Activated CD8-positive, alpha-beta memory T cell treated with anti-CD3 and anti-CD28 coated beads, Interleukin-2, amount 10 ng/mL, durations not matched to agents 7 days and 5 days (primary cell): Measurements from ENCODE around the gene METRN. TPM values are rescaled to one million over a fixed set of nuclear protein-coding genes. Genes with fewer than 3 reads are reported as not detected.
A peak's percentile ranks its signal among the peaks of the same experiment; 100 is the strongest.

Experiments
- ATAC-seq: fragments of 150-1000 bp; cut with Tn5 transposase; one replicate; pipeline ENCODE4 v1.10.0; 2021; ENCODE audit warnings: moderate library complexity
- CTCF ChIA-PET: fragments of 350-600 bp; sonication (Branson Sonifier 250); formaldehyde crosslinking; loops from one replicate; lab custom pipeline; 2021; ENCODE audit warnings: antibody characterized with exemption; lab: Charles Lee
- DNase-seq: peaks from one replicate; pipeline ENCODE4 v3.0.0-alpha.2; 2020
- H3K27ac Mint-ChIP-seq: one replicate; pipeline ENCODE4 v1.8.0; 2021; ENCODE audit warnings: mild to moderate bottlenecking, mixed read lengths
- H3K27me3 Mint-ChIP-seq: one replicate; pipeline ENCODE4 v1.8.0; 2021; ENCODE audit warnings: mixed read lengths
- H3K36me3 Mint-ChIP-seq: one replicate; pipeline ENCODE4 v1.8.0; 2021; ENCODE audit warnings: mild to moderate bottlenecking, mixed read lengths
- H3K4me1 Mint-ChIP-seq: one replicate; pipeline ENCODE4 v1.8.0; 2021; ENCODE audit warnings: mixed read lengths
- H3K4me3 Mint-ChIP-seq: one replicate; pipeline ENCODE4 v1.8.0; 2021; ENCODE audit warnings: mild to moderate bottlenecking, moderate library complexity, mixed read lengths
- H3K9me3 Mint-ChIP-seq: one replicate; pipeline ENCODE4 v1.8.0; 2022; ENCODE audit warnings: low read depth, mixed read lengths
- total RNA-seq, 2 experiments: library from RNA; stranded (reverse); gene quantifications; one replicate each; pipeline ENCODE4 v1.2.3, GENCODE V29; 2021

Gene METRN
- total RNA-seq, 2 experiments from 2014 or later = 9.8 to 14.0 TPM

DNA sequence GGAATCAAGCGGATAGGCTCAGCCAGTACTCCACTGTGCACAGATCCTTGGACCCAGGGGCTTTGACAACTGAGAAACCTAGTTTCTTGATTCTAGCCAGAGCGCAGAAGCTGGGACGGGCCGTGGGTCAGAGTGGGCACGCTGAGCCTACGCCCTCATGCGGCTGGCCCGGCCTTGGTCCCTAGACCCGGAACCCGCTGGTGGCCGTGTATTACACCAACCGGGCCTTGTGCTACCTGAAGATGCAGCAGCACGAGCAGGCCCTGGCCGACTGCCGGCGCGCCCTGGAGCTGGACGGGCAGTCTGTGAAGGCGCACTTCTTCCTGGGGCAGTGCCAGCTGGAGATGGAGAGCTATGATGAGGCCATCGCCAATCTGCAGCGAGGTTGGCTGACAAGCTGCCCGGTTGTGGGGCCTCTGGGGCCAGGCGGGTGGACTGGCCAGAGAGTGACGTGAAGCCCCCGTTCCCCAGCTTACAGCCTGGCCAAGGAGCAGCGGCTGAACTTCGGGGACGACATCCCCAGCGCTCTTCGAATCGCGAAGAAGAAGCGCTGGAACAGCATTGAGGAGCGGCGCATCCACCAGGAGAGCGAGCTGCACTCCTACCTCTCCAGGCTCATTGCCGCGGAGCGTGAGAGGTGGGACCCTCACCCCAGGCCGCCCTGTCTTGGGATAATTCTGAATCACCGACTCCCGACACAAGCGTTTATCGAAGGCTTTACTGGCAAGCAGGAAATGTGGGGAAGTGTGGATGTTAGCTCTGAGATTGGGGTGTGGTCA is 33.8 kb upstream of the METRN start:
- CTCF ChIA-PET = interaction anchor here (0.8 to 2.4 kb wide), 7 partner anchors 13 to 102 kb away, joined by 3 to 9 read pairs (median 4); partner anchors contain the start of genes ANTKMT and RHOT2
- DNase-seq = no peak
- peaks cover 34% of the 10 kb centered on the region for H3K4me1 Mint-ChIP-seq

DNA sequence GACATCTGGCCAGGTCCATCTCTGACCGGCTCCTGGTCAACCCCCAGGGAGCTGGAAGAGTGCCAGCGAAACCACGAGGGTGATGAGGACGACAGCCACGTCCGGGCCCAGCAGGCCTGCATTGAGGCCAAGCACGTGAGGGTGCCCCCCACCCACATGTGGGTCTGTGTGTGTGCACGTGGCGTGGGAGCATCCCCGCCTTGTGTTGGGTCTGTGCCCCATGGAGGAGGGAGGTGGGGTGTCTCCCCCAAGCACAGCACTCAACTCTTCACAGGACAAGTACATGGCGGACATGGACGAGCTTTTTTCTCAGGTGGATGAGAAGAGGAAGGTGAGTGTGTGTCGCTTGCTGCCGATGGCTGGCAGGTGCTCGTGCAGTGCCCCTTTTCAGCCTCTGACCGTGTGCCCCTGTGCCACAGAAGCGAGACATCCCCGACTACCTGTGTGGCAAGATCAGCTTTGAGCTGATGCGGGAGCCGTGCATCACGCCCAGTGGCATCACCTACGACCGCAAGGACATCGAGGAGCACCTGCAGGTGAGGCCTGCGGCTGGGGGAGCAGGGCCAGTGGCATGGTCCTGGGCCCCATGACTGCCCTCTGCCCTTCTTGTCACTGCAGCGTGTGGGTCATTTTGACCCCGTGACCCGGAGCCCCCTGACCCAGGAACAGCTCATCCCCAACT is 33.0 kb upstream of the METRN start:
- Mint-ChIP-seq H3K27ac (no peak overlapping the region), H3K36me3 (peaks cover 4% of the 10 kb centered on the region)
- CTCF ChIA-PET = interaction anchor here (0.9 to 2.4 kb wide), 4 partner anchors 13 to 103 kb away, joined by 3 to 9 read pairs (median 4); partner anchors contain the start of gene RHOT2

More for the DNA sequence above, 33.8 kb upstream of the METRN start:
- peak overlapping the region; percentile 68 for H3K27ac Mint-ChIP-seq
- H3K4me3 Mint-ChIP-seq = peak overlapping the region; percentile 78
- peaks cover 4% of the 10 kb centered on the region for H3K36me3 Mint-ChIP-seq
- no peaks in the 10 kb centered on the region for H3K9me3 Mint-ChIP-seq
- H3K27me3 Mint-ChIP-seq = peaks cover 6% of the 10 kb centered on the region
- ATAC-seq = no peak

DNA sequence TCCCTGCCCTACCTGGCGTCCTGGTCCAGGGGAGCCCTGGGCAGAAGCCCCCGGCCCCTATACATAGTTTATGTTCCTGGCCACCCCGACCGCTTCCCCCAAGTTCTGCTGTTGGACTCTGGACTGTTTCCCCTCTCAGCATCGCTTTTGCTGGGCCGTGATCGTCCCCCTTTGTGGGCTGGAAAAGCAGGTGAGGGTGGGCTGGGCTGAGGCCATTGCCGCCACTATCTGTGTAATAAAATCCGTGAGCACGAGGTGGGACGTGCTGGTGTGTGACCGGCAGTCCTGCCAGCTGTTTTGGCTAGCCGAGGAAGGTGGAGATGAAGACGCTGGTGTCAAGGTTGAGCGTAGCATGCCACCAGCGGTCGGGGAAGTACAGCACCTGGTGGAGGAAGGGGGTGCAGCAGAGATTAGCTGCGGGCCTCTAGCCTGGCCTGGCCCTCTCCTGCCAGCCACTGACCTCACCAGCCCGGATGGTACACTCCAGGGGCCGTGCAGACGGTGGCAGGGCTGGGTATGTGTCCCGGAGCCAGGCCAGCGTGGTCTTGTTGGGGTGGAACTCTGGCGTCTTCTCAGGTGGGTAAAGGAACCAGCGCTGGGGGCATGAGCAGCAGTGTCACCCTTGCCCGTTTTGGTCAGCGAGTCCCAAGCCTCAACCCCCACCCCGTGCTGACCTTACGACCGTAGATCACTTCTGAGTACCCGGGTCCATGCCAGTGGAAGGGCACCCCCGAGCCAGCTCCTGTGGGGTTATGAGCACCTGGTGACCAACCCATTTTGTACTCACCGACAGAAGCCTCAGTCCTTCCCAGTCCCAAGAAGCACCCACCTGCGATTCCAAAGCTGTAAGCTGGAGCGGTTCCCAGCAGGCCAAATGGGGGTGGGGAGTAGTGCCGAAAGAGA is 32.2 kb upstream of the METRN start:
- no peak for ATAC-seq

More for the DNA sequence above, 33.0 kb upstream of the METRN start:
- Mint-ChIP-seq H3K4me1 (peaks cover 34% of the 10 kb centered on the region), H3K9me3 (no peaks in the 10 kb centered on the region), H3K27me3 (peaks cover 2% of the 10 kb centered on the region), H3K4me3 (peak overlapping the region; percentile 78)
- ATAC-seq (no peak), DNase-seq (no peak)

DNA sequence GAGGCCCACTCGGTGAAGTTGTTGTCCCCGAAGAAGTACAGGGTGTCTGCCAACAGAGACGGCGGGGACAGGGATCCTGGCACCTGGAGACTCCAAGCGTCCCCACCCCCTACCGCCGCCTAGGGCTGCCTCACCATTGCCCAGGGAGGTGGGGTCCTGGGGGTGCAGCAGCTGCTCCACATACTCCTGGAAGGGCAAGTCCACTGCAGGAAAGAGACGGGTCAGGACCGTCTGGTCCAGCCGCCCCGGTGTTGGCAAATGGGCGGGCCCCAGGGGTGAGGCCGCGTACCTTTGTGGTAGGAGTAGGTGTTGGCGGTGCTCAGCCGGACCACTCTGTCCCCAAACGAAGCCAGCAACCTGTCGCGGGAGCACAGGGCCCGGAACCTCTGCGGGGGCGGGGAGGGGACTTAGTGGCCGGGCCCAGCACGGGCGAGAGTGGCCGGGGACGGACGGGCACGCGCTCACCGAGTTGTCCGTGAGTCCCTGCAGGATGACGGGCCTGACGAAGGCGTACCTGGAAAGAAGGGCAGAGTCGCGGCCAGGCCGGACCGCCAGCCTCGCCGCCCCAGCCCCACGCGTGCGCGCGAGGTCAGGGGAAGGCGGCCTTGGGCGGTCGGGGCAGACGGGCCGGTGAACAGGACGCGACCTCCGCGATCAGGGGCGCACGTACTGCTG is 31.4 kb upstream of the METRN start:
- CTCF ChIA-PET = interaction anchor here (1.1 to 1.2 kb wide), 2 partner anchors 14 to 15 kb away, joined by 3 to 4 read pairs; partner anchors contain the start of gene RHOT2
- H3K9me3 Mint-ChIP-seq = no peaks in the 10 kb centered on the region
- peaks cover 36% of the 10 kb centered on the region for H3K4me1 Mint-ChIP-seq
- ATAC-seq (no peak), DNase-seq (no peak)
- peak overlapping the region; percentile 66 for H3K4me3 Mint-ChIP-seq
- no peaks in the 10 kb centered on the region for H3K27me3 Mint-ChIP-seq
- H3K27ac Mint-ChIP-seq = peak overlapping the region; percentile 73
- H3K36me3 Mint-ChIP-seq = peaks cover 7% of the 10 kb centered on the region

More for the DNA sequence above, 32.2 kb upstream of the METRN start:
- Mint-ChIP-seq H3K36me3 (peaks cover 7% of the 10 kb centered on the region), H3K27me3 (no peaks in the 10 kb centered on the region), H3K27ac (peak overlapping the region; percentile 73), H3K4me3 (peak overlapping the region; percentile 66), H3K4me1 (peaks cover 36% of the 10 kb centered on the region), H3K9me3 (no peaks in the 10 kb centered on the region)
- CTCF ChIA-PET = interaction anchor here (1.0 to 2.4 kb wide), 3 partner anchors 13 to 103 kb away, joined by 3 to 9 read pairs (median 4); partner anchors contain the start of gene RHOT2
- DNase-seq = no peak

DNA sequence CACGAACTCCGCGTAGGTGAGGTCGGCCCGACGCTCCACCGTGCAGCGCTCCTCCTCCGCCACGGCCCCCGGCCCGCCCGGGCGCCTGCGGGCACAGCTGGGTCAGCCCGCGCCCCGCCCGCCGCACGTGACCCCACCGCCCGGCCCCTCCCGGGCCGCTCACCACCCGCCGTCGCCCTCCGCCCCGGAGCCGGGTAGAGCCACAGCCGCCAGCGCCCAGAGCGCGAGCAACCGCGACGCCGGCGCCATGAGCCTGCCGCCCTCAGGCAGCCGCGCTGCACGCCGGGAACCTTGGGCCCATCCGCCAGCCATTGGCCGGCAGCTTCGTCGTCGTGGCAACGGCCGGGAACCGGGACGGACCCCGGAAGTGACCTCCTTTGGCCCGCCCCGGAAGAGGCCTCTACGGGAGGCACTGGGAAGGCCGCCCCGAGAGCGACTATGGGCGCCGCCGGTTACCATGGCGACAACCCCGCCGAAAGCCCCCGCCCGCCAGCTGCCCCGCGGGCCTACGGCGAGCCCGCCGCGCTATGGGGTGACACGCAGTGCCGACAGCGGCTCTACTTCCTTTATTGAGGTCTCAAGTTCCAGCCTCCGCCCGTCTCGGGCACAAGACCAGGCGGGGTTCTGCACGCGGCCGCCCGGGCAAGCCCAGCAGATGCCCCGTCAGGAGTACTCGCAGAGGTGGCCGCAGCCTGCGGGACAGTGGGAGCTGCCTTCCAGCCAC is 30.7 kb upstream of the METRN start, which contains the start of gene JMJD8:
Gene JMJD8, minus strand, starts transcription at position 264 of the 724 bp plus-strand sequence. Its CDS starts 15 bp downstream, at position 249.
- DNase-seq (peak; percentile 98), ATAC-seq (peak; percentile 73)
- Mint-ChIP-seq H3K4me3 (peak within 1 kb of the TSS; percentile 66), H3K27ac (peak within 1 kb of the TSS; percentile 75), H3K36me3 (peaks cover 7% of the 10 kb centered on the region), H3K9me3 (no peaks in the 10 kb centered on the region), H3K27me3 (no peaks in the 10 kb centered on the region), H3K4me1 (peaks cover 41% of the 10 kb centered on the region)
- CTCF ChIA-PET = interaction anchor here (0.6 to 1.2 kb wide), 3 partner anchors 14 to 31 kb away, joined by 3 to 4 read pairs (median 3); partner anchors contain the start of genes METRN and RHOT2

DNA sequence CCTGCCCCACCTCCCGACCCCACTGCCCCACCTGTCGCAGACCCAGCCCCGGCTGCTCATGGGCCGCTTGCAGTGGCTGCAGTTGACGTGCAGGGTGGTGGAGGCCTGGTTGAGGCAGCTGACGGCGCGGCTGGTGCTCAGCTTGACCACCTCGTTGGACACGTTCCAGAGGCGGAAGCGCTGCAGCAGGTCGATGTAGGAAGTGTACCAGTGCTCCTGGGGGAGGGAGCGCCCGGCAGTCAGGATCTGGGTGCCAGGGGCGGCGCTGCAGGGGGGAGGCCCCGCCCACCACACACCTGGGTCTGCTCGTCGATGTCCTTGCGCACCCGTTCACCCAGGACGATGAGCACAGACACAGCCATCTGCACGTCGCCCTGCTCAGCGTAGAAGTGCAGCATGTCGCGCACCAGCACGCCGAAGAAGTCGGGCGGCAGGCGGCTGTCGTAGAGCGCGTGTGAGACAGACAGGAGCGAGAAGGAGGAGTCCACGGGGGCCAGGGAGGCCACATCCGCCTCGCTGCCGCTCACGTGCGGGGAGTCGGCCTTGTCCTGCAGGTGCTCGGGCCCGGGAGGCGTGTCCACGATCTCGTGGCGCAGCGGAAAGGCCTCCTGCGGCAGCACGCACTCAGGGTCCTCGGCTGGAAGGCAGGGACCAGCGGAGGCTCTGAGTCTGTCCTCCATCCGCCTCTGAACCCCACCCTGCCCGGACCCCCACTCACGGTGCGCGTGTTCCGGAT is 29.8 kb upstream of the METRN start:
- no peaks in the 10 kb centered on the region for H3K27me3 Mint-ChIP-seq
- CTCF ChIA-PET = interaction anchor here (1.1 to 1.4 kb wide), 4 partner anchors 11 to 48 kb away, joined by 3 to 4 read pairs (median 4); partner anchors contain the start of gene RHOT2

DNA sequence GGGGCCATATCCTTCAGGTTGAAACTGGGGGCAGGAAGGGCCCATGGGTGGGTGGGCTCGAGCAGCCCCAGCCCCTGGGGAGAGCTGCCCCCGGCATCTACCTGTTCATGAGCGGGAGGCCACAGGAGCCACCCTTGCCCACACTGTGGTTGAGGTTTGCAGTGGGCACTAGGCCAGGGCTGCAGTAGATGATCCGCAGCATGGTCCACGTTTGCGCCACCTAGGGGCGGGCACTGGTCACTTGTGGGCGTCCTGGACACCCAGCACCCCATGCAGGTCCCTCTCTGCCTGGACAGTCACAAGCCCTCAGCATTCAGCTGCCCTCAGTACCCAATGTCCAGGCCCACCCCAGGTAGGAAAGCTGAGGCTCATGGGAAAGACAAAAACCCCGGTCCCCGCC is 29.0 kb upstream of the METRN start:
- ATAC-seq (no peak), DNase-seq (no peak)
- Mint-ChIP-seq H3K27me3 (no peaks in the 10 kb centered on the region), H3K27ac (no peak overlapping the region), H3K9me3 (no peaks in the 10 kb centered on the region), H3K36me3 (peaks cover 7% of the 10 kb centered on the region), H3K4me1 (peaks cover 46% of the 10 kb centered on the region), H3K4me3 (no peak overlapping the region)
- CTCF ChIA-PET = interaction anchor here (0.5 to 1.4 kb wide), 3 partner anchors 11 to 49 kb away, joined by 3 to 4 read pairs (median 3); no protein-coding TSS in a partner anchor

More for the DNA sequence above, 29.8 kb upstream of the METRN start:
- no peak overlapping the region for H3K4me3 Mint-ChIP-seq
- peaks cover 43% of the 10 kb centered on the region for H3K4me1 Mint-ChIP-seq
- no peaks in the 10 kb centered on the region for H3K9me3 Mint-ChIP-seq
- DNase-seq (no peak), ATAC-seq (no peak)
- H3K27ac Mint-ChIP-seq = no peak overlapping the region
- peaks cover 7% of the 10 kb centered on the region for H3K36me3 Mint-ChIP-seq

DNA sequence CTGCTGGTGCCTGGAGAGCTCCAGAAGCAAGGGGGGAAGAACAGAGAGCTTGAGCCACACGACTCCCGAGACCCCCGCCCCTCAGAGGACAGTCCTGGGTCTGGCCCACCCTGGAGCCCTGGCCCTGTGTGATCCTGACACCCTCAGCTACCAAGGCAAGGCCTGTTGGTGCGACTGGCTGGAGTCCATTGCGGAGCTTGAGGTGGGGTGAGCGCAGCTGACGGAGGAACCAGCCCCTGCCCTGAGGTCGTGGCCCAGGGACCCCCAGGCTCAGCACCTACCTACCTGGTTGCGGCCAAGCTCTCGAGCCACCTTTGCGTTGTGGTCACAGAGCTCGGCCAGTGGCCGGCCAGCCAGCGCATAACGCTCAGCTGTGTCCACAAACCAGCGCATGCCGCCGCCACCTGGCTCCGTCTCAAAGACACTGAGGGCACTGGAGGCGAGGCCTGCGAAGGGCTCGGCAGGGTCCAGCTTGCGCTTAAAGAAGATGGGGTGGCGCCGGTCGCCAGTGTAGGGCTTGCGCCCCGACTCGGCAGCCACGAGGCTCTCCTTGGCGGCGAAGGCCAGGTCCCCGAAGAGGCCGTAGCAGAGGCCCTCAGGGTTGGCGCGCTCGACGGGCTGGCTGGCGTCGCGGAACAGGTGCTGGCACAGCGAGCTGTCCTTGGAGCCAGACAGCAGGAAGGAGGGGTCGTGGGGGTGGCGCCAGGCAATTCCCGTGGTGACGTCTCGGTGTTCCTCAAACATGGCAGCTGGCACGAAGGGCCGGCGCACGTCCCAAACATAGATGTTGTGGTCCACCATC is 28.3 kb upstream of the METRN start:
- peaks cover 42% of the 10 kb centered on the region for H3K4me1 Mint-ChIP-seq
- DNase-seq (no peak), ATAC-seq (no peak)
- H3K27ac Mint-ChIP-seq = no peak overlapping the region
- no peaks in the 10 kb centered on the region for H3K9me3 Mint-ChIP-seq
- H3K36me3 Mint-ChIP-seq = peaks cover 6% of the 10 kb centered on the region
- no peaks in the 10 kb centered on the region for H3K27me3 Mint-ChIP-seq
- no peak overlapping the region for H3K4me3 Mint-ChIP-seq
- CTCF ChIA-PET = interaction anchor here (0.5 to 1.4 kb wide), 4 partner anchors 10 to 278 kb away, joined by 3 to 4 read pairs (median 3); no protein-coding TSS in a partner anchor

DNA sequence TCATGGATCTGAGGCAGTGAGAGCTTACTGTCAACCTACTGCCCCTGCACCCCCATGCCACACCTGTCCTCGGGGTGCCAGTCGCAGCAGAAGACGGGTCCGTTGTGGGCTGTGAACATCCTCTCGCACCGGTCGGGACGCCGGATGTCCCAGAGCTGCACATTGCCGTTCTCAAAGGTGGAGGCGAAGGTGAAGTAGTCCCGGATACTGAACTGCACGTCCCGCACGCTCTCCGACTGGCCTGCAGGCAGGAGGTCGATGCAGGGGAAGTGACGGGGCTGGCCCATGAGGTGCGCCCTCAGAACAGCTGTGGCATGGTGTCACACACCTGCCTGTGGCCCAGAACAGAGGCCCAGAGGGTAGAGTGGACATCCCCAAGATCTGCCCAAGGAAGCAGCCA is 27.4 kb upstream of the METRN start:
- Mint-ChIP-seq H3K27me3 (peaks cover 4% of the 10 kb centered on the region), H3K4me3 (no peak overlapping the region), H3K9me3 (peaks cover 2% of the 10 kb centered on the region), H3K27ac (no peak overlapping the region), H3K4me1 (peaks cover 36% of the 10 kb centered on the region), H3K36me3 (peaks cover 4% of the 10 kb centered on the region)
- no peak for ATAC-seq
- DNase-seq = no peak
- CTCF ChIA-PET = interaction anchor here (1.2 kb wide), 1 partner anchor 278 kb away, joined by 3 read pairs; no protein-coding TSS in a partner anchor

DNA sequence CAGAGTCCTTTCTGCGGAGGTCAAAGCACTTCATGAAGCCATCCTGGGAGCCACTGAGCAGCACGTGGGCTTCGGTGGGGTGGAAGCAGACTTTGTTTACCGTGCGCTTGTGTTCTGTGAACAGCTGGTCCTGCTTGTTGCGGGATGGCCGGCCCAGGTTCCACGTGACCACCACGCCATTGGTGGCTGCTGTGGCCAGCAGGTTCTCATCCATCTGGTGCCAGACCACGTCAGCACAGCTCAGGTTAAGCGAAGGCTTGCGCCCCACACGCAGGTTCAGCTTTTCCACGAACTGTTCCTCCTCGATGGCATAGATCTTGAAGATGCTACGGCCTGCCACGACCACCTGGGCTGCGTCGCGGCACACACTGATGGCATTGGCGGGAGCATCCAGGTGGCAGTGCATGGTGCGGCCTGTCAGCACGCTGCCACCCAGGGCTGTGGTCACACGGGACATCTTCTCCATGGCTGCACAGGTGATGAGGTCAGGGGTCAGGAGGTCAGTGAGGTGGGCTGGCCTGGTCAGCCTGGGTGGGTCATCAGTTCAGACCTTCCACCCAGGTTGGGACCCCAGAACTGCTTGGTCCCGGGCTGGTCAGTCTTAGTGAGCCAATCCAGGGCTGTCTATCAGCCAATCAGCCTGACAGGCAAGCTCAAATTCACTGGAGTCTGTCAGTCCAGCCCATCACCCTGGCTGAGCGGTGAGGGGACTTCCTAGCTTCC is 25.6 kb upstream of the METRN start:
- DNase-seq = no peak
- Mint-ChIP-seq H3K36me3 (peaks cover 4% of the 10 kb centered on the region), H3K4me1 (peaks cover 28% of the 10 kb centered on the region), H3K4me3 (peak overlapping the region; percentile 84), H3K27me3 (peaks cover 10% of the 10 kb centered on the region), H3K27ac (peak overlapping the region; percentile 87), H3K9me3 (peaks cover 2% of the 10 kb centered on the region)
- ATAC-seq = peak; percentile 2
- CTCF ChIA-PET = interaction anchor here (0.8 to 1.6 kb wide), 7 partner anchors 9 to 33 kb away, joined by 3 to 6 read pairs (median 4); partner anchors contain the start of genes ANTKMT, RHOT2 and STUB1
